Panc1 (cell line): ENCODE data around the gene MRPS27. TPM values are rescaled to one million over a fixed set of nuclear protein-coding genes. Genes with fewer than 3 reads are reported as not detected.

Source experiments
- ATAC-seq: fragments of 200-7000 bp; cut with Tn5 transposase; 2 replicates; pipeline ENCODE4 v1.9.1; 2020; ENCODE audit warnings: mild to moderate bottlenecking, moderate library complexity
- BruUV-seq: library from RNA; stranded (reverse); fragments of 400-500 nt; replicated peaks from 2 replicates; lab custom pipeline; 2021; lab: Mats Ljungman, UMichigan
- CTCF ChIA-PET: fragments of 300-600 bp; sonication (Branson Sonifier 250); formaldehyde crosslinking; loops from one replicate; lab custom pipeline; 2022; ENCODE audit warnings: antibody characterized with exemption; lab: Charles Lee
- POLR2A ChIA-PET: fragments of 300-600 bp; sonication (Branson Sonifier 250); formaldehyde crosslinking; loops from one replicate; lab custom pipeline; 2022; ENCODE audit warnings: antibody characterized with exemption; lab: Charles Lee
- DNase-seq: peaks from one replicate; pipeline ENCODE4 v3.0.0-alpha.2; 2010; ENCODE audit warnings: low read depth, low spot score
- H3K27ac ChIP-seq: 2 replicates; pipeline ENCODE4 v1.5.1; 2011; ENCODE audit warnings: mild to moderate bottlenecking, low read length, inconsistent platforms
- H3K27me3 ChIP-seq: fragments of 200-500 bp; sonication (Bioruptor generic); 2 replicates; pipeline ENCODE4 v1.6.0; 2014; ENCODE audit warnings: low read length, inconsistent platforms; ENCODE audit not compliant: control insufficient read depth, insufficient read depth
- H3K36me3 ChIP-seq: fragments of 200-500 bp; sonication (Bioruptor generic); 2 replicates; pipeline ENCODE4 v1.5.1; 2014; ENCODE audit warnings: inconsistent platforms, mild to moderate bottlenecking, low read length, moderate library complexity; ENCODE audit not compliant: control insufficient read depth, insufficient read depth
- H3K4me1 ChIP-seq: 2 replicates; pipeline ENCODE4 v1.5.1; 2011; ENCODE audit warnings: inconsistent platforms, mild to moderate bottlenecking, low read length, moderate library complexity; ENCODE audit not compliant: control insufficient read depth, insufficient read depth
- H3K4me3 ChIP-seq, 2 experiments: 2 replicates each; pipeline ENCODE4 v1.5.1; 2011 to 2012; ENCODE audit warnings: low read depth in 2 of 2, low read length in 2 of 2, mild to moderate bottlenecking in 2 of 2, inconsistent platforms in 1 of 2, moderate library complexity in 1 of 2
- H3K9me3 ChIP-seq: fragments of 200-500 bp; sonication (Bioruptor generic); 2 replicates; pipeline ENCODE4 v1.5.1; 2014; ENCODE audit warnings: low read depth, mild to moderate bottlenecking, inconsistent platforms, low read length, moderate library complexity; ENCODE audit not compliant: control insufficient read depth, insufficient read depth
- CTCF ChIP-seq: fragments of 450-650 bp; IDR thresholded peaks from 2 replicates; pipeline ENCODE4 v1.5.1; 2017; ENCODE audit warnings: mild to moderate bottlenecking
- POLR2AphosphoS5 ChIP-seq: IDR thresholded peaks from 2 replicates; pipeline ENCODE4 v1.6.1; 2012; ENCODE audit warnings: mild to moderate bottlenecking, low read depth, low read length, moderate library complexity
- SIN3A ChIP-seq: IDR thresholded peaks from 2 replicates; pipeline ENCODE4 v1.6.1; 2012; ENCODE audit warnings: low read depth, mild to moderate bottlenecking, low read length, moderate library complexity, borderline replicate concordance; ENCODE audit not compliant: insufficient read depth
- TCF7L2 ChIP-seq: IDR thresholded peaks from 2 replicates; pipeline ENCODE4 v1.6.1; 2011; ENCODE audit warnings: mild to moderate bottlenecking, low read depth, low read length, inconsistent platforms
- in situ Hi-C: cut with HindIII; loops from 2 replicates; pipeline ENCODE4 v1.10.0; 2016; ENCODE audit warnings: low sequenced_read_pairs, low pct_unique_long_range_greater_than_20kb
- intact Hi-C: fragments of 100-400 bp; cut with micrococcal nuclease; formaldehyde crosslinking; loops from one replicate; pipeline ENCODE4 v1.10.0; 2022; ENCODE audit not compliant: unreplicated experiment
- total RNA-seq: library from RNA; stranded (reverse); gene quantifications from one replicate; pipeline ENCODE4 v1.2.1, GENCODE V29; 2021; ENCODE audit not compliant: unreplicated experiment
- TF ChIP-seq, protein P1 (sequence below), 2 experiments: IDR thresholded peaks; 2 replicates each; pipeline ENCODE4 v1.6.1; 2011 to 2012; ENCODE audit warnings: low read depth in 2 of 2, control low read depth in 1 of 2, low read length in 1 of 2, mild to moderate bottlenecking in 1 of 2, moderate library complexity in 1 of 2; ENCODE audit not compliant: insufficient read depth in 1 of 2

Gene MRPS27
- total RNA-seq, 1 experiment from 2014 or later = 67.2 TPM

DNA sequence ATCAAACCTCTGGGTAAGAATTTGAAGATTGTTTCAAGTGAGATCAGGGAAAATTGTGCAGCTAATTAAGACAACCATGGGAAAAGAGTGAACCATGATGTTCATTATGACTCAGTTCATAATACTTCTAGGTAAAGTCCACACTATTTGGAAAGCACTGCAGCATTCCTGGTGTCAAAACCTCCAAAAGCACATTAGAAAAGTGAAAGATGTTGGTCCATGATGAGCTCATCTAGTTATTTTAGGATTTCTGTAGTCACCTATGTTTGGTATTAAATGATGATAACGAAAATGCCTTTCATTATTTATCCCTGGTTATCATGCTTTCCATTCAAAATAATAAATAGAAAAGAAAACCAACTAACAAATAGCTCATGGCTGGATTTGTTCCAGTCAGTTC is 49.3 kb upstream of the MRPS27 start:
- in situ Hi-C loops (no loop called here), intact Hi-C loops (loop anchor here (5.0 kb wide), 1 partner anchor 153 kb away; no protein-coding TSS in a partner anchor)
- no peaks in the 10 kb centered on the region for H3K27me3 ChIP-seq
- H3K36me3 ChIP-seq = no peaks in the 10 kb centered on the region
- no peaks in the 10 kb centered on the region for H3K9me3 ChIP-seq
- DNase-seq = no peak
- TF ChIP-seq CTCF = no peak
- TF ChIP-seq POLR2AphosphoS5 = no peak
- TF ChIP-seq SIN3A = no peak
- TF ChIP-seq, protein P1, sequence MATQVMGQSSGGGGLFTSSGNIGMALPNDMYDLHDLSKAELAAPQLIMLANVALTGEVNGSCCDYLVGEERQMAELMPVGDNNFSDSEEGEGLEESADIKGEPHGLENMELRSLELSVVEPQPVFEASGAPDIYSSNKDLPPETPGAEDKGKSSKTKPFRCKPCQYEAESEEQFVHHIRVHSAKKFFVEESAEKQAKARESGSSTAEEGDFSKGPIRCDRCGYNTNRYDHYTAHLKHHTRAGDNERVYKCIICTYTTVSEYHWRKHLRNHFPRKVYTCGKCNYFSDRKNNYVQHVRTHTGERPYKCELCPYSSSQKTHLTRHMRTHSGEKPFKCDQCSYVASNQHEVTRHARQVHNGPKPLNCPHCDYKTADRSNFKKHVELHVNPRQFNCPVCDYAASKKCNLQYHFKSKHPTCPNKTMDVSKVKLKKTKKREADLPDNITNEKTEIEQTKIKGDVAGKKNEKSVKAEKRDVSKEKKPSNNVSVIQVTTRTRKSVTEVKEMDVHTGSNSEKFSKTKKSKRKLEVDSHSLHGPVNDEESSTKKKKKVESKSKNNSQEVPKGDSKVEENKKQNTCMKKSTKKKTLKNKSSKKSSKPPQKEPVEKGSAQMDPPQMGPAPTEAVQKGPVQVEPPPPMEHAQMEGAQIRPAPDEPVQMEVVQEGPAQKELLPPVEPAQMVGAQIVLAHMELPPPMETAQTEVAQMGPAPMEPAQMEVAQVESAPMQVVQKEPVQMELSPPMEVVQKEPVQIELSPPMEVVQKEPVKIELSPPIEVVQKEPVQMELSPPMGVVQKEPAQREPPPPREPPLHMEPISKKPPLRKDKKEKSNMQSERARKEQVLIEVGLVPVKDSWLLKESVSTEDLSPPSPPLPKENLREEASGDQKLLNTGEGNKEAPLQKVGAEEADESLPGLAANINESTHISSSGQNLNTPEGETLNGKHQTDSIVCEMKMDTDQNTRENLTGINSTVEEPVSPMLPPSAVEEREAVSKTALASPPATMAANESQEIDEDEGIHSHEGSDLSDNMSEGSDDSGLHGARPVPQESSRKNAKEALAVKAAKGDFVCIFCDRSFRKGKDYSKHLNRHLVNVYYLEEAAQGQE (IDR thresholded peaks at IDR 0.05; ENCODE audit: insufficient read depth in 1 of 2, low read depth in 2 of 2, low read length in 1 of 2) = no peak
- TF ChIP-seq TCF7L2 = no peak
- CTCF ChIA-PET = interaction anchor here (0.6 kb wide), 2 partner anchors 153 to 453 kb away, joined by 4 to 5 read pairs; no protein-coding TSS in a partner anchor
- no peaks in the 10 kb centered on the region for H3K4me1 ChIP-seq
- BruUV-seq = no TSS peak
- POLR2A ChIA-PET = interaction anchor here (0.5 kb wide), 1 partner anchor 57 kb away, joined by 5 read pairs; no protein-coding TSS in a partner anchor
- no peak overlapping the region for H3K4me3 ChIP-seq
- H3K27ac ChIP-seq = no peak overlapping the region
- ATAC-seq = no peak

- Histone ChIP-seq H3K27me3 (no peaks in the 10 kb centered on the region), H3K36me3 (no peaks in the 10 kb centered on the region), H3K4me3 (no peak overlapping the region), H3K4me1 (no peaks in the 10 kb centered on the region), H3K27ac (no peak overlapping the region), H3K9me3 (no peaks in the 10 kb centered on the region)
- ATAC-seq (no peak), DNase-seq (no peak)
- no peak for TF ChIP-seq CTCF
- no peak for TF ChIP-seq TCF7L2
- TF ChIP-seq, protein P1 (IDR thresholded peaks at IDR 0.05; ENCODE audit: insufficient read depth in 1 of 2, low read depth in 2 of 2, low read length in 1 of 2) = no peak
- no peak for TF ChIP-seq SIN3A
- no peak for TF ChIP-seq POLR2AphosphoS5
- in situ Hi-C loops (no loop called here), intact Hi-C loops (loop anchor here (5.0 kb wide), 1 partner anchor 154 kb away; no protein-coding TSS in a partner anchor)
- BruUV-seq = no TSS peak
- ChIA-PET CTCF (no interaction called here), POLR2A (no interaction called here)
These were observed 48.2 kb upstream of the MRPS27 start for GRCh38 chr5:72368271-72368670.
